MM.1S (cell line): Measurements from ENCODE around the gene KRTAP10-1.

Source experiments
- DNase-seq: peaks from one replicate; pipeline ENCODE4 v3.0.0-alpha.2; 2015
- H2AFZ ChIP-seq: fragments of 300-600 bp; sonication (generic); 2 replicates; pipeline ENCODE4 v1.6.0; 2016; ENCODE audit warnings: antibody characterized with exemption, low read length
- H3F3A ChIP-seq: fragments of 300-600 bp; sonication (generic); 2 replicates; pipeline ENCODE4 v1.6.1; 2016; ENCODE audit warnings: mild to moderate bottlenecking, antibody characterized with exemption, low read length, moderate library complexity, mixed read lengths; ENCODE audit not compliant: insufficient read depth
- H3K27ac ChIP-seq: fragments of 300-600 bp; sonication (generic); 2 replicates; pipeline ENCODE4 v1.5.1; 2016; ENCODE audit warnings: mild to moderate bottlenecking, low read length
- H3K27me3 ChIP-seq: fragments of 300-600 bp; sonication (generic); replicated peaks from 2 replicates; pipeline ENCODE4 v1.6.0; 2016; ENCODE audit warnings: low read length; ENCODE audit not compliant: insufficient read depth
- H3K36me3 ChIP-seq: fragments of 300-600 bp; sonication (generic); replicated peaks from 2 replicates; pipeline ENCODE4 v1.6.1; 2016; ENCODE audit warnings: mild to moderate bottlenecking, low read length, mixed read lengths; ENCODE audit not compliant: insufficient read depth
- H3K4me1 ChIP-seq: fragments of 300-600 bp; sonication (generic); 2 replicates; pipeline ENCODE4 v1.6.1; 2016; ENCODE audit warnings: low read length, mixed read lengths
- H3K4me2 ChIP-seq: fragments of 300-600 bp; sonication (generic); 2 replicates; pipeline ENCODE4 v1.6.0; 2016; ENCODE audit warnings: low read depth, low read length
- H3K4me3 ChIP-seq: fragments of 300-600 bp; sonication (generic); 2 replicates; pipeline ENCODE4 v1.5.1; 2016; ENCODE audit warnings: low read length, mixed read lengths
- H3K79me2 ChIP-seq: fragments of 300-600 bp; sonication (generic); 2 replicates; pipeline ENCODE4 v1.6.1; 2016; ENCODE audit warnings: mixed run types, low read length, mixed read lengths
- H3K9ac ChIP-seq: fragments of 300-600 bp; sonication (generic); 2 replicates; pipeline ENCODE4 v1.6.1; 2016; ENCODE audit warnings: low read length, mixed read lengths
- H3K9me2 ChIP-seq: fragments of 300-600 bp; sonication (generic); replicated peaks from 2 replicates; pipeline ENCODE4 v1.6.1; 2016; ENCODE audit warnings: mild to moderate bottlenecking, low read length, mixed read lengths; ENCODE audit not compliant: insufficient read depth
- H3K9me3 ChIP-seq: fragments of 300-600 bp; sonication (generic); replicated peaks from 2 replicates; pipeline ENCODE4 v1.6.1; 2016; ENCODE audit warnings: mild to moderate bottlenecking, low read length, mixed read lengths; ENCODE audit not compliant: insufficient read depth
- H4K20me1 ChIP-seq: fragments of 300-600 bp; sonication (generic); 2 replicates; pipeline ENCODE4 v1.6.1; 2016; ENCODE audit warnings: mild to moderate bottlenecking, low read length, moderate library complexity, mixed read lengths; ENCODE audit not compliant: insufficient read depth
- CTCF ChIP-seq: fragments of 300-600 bp; sonication (generic); IDR thresholded peaks from 2 replicates; pipeline ENCODE4 v1.5.1; 2016; ENCODE audit warnings: antibody characterized with exemption, low read length, mixed read lengths
- EZH2 ChIP-seq: fragments of 300-600 bp; sonication (generic); optimal IDR thresholded peaks from 2 replicates; pipeline ENCODE3; 2017; ENCODE audit warnings: low read depth, mild to moderate bottlenecking, antibody characterized with exemption, low read length, mixed read lengths
- EZH2phosphoT487 ChIP-seq: fragments of 300-600 bp; sonication (generic); IDR thresholded peaks from 2 replicates; pipeline ENCODE4 v1.6.1; 2018; ENCODE audit warnings: antibody characterized with exemption, low read length

Gene KRTAP10-1

GRCh38 chr21:44539991-44540666 is at the start of gene KRTAP10-1:
TSS of gene KRTAP10-1 (minus strand) at chr21:44540195. CDS start at chr21:44540150, 45 bp downstream.
- Histone ChIP-seq H3K9ac (no peak within 1 kb of the TSS), H3K27me3 (peaks cover 93% of the 10 kb centered on the region), H3K9me3 (no peaks in the 10 kb centered on the region), H3K79me2 (no peaks in the 10 kb centered on the region), H3K27ac (no peak within 1 kb of the TSS), H3K4me2 (no peak within 1 kb of the TSS), H3K36me3 (no peaks in the 10 kb centered on the region), H3K9me2 (no peaks in the 10 kb centered on the region), H4K20me1 (no peaks in the 10 kb centered on the region), H3K4me1 (no peaks in the 10 kb centered on the region), H3F3A (no peaks in the 10 kb centered on the region), H2AFZ (no peak within 1 kb of the TSS), H3K4me3 (no peak within 1 kb of the TSS)
- no peak for TF ChIP-seq CTCF
- no peak for TF ChIP-seq EZH2phosphoT487
- no peak for TF ChIP-seq EZH2
- no peak for DNase-seq

GRCh38 chr21:44589094-44589493 is 49.1 kb upstream of the KRTAP10-1 start:
- Histone ChIP-seq H3K36me3 (no peaks in the 10 kb centered on the region), H3K27ac (no peak overlapping the region), H3K9me2 (no peaks in the 10 kb centered on the region), H3K4me3 (no peak overlapping the region), H2AFZ (no peak overlapping the region), H3F3A (no peaks in the 10 kb centered on the region), H3K9ac (no peak overlapping the region), H4K20me1 (no peaks in the 10 kb centered on the region), H3K4me2 (no peak overlapping the region), H3K9me3 (no peaks in the 10 kb centered on the region), H3K79me2 (no peaks in the 10 kb centered on the region), H3K27me3 (peaks cover 88% of the 10 kb centered on the region), H3K4me1 (no peaks in the 10 kb centered on the region)
- no peak for DNase-seq
- TF ChIP-seq EZH2 (no peak), CTCF (no peak), EZH2phosphoT487 (no peak)

- H3F3A ChIP-seq, result no peaks in the 10 kb centered on the region
- no peak overlapping the region for H3K4me3 ChIP-seq
- no peaks in the 10 kb centered on the region for H3K9me2 ChIP-seq
- peaks cover 95% of the 10 kb centered on the region for H3K27me3 ChIP-seq
- no peak overlapping the region for H3K4me2 ChIP-seq
- no peaks in the 10 kb centered on the region for H3K79me2 ChIP-seq
- H3K9ac ChIP-seq, result no peak overlapping the region
- no peak overlapping the region for H2AFZ ChIP-seq
- H4K20me1 ChIP-seq, result no peaks in the 10 kb centered on the region
- no peak for TF ChIP-seq EZH2phosphoT487
- TF ChIP-seq CTCF, result no peak
- no peak for TF ChIP-seq EZH2
- no peak overlapping the region for H3K27ac ChIP-seq
- H3K4me1 ChIP-seq, result no peaks in the 10 kb centered on the region
- no peak for DNase-seq
- no peaks in the 10 kb centered on the region for H3K36me3 ChIP-seq
- no peaks in the 10 kb centered on the region for H3K9me3 ChIP-seq
Measured at GRCh38 chr21:44585892-44586291, 45.9 kb upstream of the KRTAP10-1 start.
